Muscle of arm (tissue), 12 donors: ENCODE data around the gene TUBB4A. TPM values are rescaled to one million over a fixed set of nuclear protein-coding genes. Genes with fewer than 3 reads are reported as not detected.

Source experiments
- DNase-seq: peaks from one replicate; pipeline ENCODE4 v3.0.0-alpha.2; 2013
- polyA plus RNA-seq, 12 donors: library from polyadenylated mRNA; unstranded; fragments of 120-200 nt; gene quantifications; one replicate each; pipeline ENCODE4 v1.2.1, GENCODE V29; 2013; ENCODE audit not compliant: insufficient read length in 12 of 12

Gene TUBB4A
- polyA plus RNA-seq, 12 donors = 0.19 to 9.9 (median 0.62) TPM; not detected in 1

- DNase-seq = no peak
Measured at GRCh38 chr19:6498294-6499036, 3.6 kb downstream of the TUBB4A start.

DNA sequence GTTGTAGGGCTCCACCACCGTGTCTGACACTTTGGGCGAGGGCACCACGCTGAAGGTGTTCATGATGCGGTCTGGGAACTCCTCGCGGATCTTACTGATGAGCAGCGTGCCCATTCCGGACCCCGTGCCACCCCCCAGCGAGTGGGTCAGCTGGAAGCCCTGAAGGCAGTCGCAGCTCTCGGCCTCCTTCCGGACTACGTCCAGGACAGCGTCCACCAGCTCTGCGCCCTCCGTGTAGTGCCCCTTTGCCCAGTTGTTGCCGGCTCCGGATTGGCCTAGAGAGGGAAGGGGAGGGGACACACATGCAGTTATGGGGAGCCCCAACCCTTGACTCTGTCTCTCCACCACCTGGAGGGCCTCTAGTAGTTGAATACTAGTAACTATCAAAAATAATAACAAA is 6.2 kb downstream of the TUBB4A start:
- no peak for DNase-seq

GRCh38 chr19:6494438-6495036 is 7.6 kb downstream of the TUBB4A start:
- no peak for DNase-seq

- no peak for DNase-seq
Measured at GRCh38 chr19:6491802-6492592, 10.1 kb downstream of the TUBB4A start.

DNA sequence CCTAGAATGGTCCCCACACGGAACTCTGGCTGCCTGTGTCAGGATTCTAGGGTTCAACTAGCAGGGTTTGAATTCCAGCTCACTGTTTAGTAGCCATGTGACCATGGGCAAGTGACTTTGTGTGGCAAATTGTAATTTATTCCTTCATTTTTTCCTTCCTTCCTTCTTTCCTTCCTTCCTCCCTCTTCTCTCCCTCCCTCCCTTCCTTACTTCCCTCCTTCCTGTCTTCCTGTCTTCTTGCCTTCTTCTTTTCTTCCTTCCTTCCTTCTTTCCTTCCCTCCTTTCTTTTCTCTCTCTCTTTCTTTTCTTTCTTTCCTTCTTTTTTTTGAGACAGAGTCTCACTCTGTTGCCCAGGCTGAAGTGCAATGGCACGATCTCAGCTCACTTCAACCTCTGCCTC is 12.0 kb downstream of the TUBB4A start:
- DNase-seq = no peak

DNA sequence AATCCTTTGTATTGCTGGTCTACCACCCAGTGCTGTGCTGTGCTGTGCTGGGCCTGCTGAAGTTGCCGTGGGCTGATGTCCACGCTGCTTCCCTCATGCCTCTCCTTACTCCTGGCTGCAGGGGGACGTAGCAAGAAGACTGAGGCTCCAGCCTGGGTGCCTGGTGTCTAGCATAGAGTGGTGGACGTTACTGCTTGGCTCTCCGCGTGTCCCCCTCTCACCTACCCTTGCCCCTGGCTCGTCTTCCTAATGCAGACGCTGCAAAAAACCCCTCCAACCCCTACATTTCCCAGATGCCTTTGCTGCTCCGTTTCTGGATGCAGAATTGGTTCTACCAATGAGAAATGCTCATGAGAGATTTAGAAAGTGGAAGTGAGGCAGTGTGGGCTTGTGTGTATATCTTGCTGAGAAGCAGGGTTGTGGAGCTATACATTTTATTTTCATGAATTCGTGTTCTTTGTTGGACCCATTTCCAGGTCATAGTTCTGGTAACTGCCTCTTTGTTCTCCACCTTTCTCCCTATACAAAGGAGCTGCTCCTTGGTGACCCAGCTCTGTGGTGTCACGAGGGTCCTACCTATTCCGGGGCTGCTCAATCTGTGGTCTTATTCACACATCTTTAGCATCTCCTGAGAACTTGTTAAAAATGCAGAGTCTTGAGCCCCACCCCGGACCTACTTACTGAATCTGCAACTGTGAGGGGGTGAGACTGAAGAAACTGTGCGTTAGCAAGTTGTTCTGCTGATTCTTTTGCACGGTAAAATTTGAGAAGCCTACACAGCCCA is 12.6 kb downstream of the TUBB4A start:
- no peak for DNase-seq

- no peak for DNase-seq
Measured at GRCh38 chr19:6484831-6485230, 17.3 kb downstream of the TUBB4A start.

DNA sequence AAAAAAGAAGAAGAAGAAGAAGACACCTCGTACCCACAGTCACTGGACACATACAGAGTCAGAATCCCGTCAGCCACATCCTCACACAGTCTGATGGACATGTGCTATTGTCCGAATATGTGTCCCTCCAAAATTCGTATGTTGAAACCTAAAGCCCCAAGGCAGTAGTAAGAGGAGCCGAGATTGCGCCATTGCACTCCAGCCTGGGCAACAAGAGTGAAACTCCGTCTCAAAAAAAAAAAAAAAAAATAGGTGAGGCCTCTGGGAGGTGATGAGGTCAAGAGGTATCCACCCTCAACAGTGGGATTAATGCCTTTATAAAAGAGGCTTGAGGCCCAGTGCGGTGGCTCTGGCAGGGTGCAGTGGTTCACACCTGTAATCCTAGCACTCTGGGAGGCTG is 17.9 kb downstream of the TUBB4A start:
- no peak for DNase-seq

GRCh38 chr19:6483235-6483634 is 18.9 kb downstream of the TUBB4A start:
- DNase-seq = no peak

DNA sequence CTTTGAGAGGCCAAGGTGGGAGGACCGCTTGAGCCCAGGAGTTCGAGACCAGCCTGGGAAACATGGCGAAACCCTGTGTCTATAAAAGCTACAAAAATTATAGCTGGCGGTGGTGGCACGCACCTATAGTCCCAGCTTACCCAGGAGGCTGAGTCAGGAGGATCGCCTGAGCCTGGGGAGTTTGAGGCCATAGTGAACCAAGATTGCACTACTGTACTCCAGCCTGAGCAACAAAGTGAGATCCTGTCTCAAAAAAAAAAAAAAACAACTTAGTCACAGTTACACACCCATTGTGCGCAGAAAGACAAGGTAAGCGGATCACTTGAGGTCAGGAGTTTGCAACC is 19.8 kb downstream of the TUBB4A start:
- no peak for DNase-seq

- DNase-seq = no peak
Measured at GRCh38 chr19:6481541-6482342, 20.4 kb downstream of the TUBB4A start, which contains the start of gene DENND1C. DENND1C (minus strand) TSS chr19:6481787; CDS start chr19:6481695, 92 bp downstream.

- DNase-seq = no peak
Measured at GRCh38 chr19:6480848-6481415, 21.2 kb downstream of the TUBB4A start.

- DNase-seq = no peak
Measured at GRCh38 chr19:6479836-6480398, 22.2 kb downstream of the TUBB4A start.

GRCh38 chr19:6478815-6479214 is 23.3 kb downstream of the TUBB4A start:
- DNase-seq = no peak

GRCh38 chr19:6476896-6477431 is 25.1 kb downstream of the TUBB4A start:
- no peak for DNase-seq

DNA sequence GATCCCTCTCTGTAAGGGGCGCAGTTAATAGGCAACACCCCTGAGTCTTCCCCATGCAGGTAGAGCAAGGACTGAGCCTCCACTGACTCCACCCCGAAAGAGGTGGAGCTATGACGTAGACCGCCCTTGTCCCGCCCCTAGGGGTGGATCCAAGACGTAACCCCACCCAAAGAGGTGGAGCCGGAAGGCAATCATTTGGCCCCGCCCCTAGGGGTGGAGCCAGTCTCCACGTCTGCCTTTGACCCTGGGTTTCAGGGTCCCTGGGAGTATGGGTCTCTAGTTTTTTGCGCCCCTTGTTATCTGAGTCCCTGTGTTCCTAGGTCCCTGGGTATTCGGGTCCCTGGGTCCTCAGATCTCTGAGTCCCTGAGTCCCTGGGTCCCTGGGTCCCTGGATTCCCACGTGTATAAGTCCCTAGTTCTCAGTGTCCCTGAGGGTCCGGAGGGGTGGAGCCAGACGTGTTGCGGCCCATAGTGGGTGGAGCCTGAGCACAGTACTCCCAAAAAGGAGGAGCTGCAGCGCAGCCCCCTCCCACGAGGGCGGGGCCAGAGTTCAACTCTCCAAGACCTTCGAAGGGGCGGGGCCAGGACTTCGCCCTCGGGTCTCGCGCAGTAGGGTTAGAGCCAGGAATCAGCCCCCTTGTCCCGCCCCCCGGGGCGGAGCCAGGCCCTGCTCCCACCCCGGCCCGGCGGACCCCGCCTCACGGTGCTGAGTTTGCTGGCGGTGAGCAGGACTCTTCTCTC is 25.8 kb downstream of the TUBB4A start:
- DNase-seq = no peak

DNA sequence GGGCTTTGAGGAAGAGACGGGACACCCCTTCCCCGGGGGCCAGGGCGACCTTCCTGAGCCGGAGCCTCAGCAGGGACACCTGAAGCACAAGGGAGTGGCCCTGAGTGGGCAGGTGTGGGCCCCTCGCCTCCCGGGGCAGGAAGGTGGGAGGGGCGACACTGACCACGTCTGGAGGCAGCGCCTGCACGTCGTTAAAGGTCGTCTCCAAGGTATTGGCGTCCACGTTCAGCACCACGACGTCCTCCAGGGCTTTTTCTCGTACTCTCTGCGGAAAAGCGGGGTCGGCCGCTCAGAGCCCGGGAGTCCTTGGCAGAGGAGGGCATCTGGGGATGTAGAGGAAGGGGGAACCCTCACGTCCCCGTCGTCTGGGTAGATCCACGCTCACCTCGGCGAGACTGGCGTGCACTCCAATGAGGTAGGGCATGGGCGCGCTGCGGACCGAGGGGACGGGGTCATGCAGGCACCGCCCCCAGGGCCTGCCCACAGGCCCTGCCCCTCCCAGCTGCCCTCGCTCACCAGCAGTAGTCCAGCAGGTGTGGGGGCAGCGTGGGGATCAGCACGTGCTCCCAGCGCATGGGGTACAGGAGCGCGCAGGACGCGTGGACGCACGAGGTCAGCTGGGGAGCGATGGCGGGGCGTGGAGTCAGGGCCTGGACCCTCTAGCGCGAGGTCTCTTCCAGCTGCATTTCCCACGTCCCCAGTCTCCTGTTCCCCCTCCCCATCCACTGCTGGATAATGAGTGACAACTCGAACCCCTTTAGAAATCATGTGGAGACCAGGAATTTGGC is 26.6 kb downstream of the TUBB4A start:
- DNase-seq = no peak

GRCh38 chr19:6473647-6474046 is 28.5 kb downstream of the TUBB4A start:
- DNase-seq = no peak

DNA sequence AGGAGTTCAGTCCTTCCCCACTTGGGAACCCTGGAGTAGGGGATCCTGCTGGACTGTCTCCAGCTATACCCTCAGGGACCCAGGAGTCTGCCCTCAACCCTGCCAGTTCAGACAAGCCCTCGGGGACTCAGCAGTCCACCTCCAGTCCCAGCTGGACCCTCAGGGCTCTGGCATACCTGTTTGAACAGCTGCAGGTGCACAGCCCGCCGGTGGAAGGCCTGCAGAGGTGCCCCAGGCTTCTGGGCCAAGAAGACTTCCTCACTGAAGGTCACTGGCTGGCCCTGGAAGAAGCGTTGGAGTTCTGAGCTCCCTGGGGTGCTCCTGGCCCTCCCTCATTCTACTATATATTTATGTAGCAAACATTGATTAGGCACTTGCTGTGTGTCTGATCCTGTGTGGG is 29.4 kb downstream of the TUBB4A start:
- no peak for DNase-seq
